ENCODE results near the gene AAMDC. TPM values are rescaled to one million over a fixed set of nuclear protein-coding genes. Genes with fewer than 3 reads are reported as not detected.

AAMDC gene
- total and polyA plus RNA-seq, 2 of the 13 experiments (the other 11 are each of a cell fraction or from before 2014, with no cell fraction given): 18.1 to 35.6 TPM

GRCh38 chr11:77820565-77821348, at the start of gene AAMDC, which contains the start of gene RSF1 (continued):
- TF ChIP-seq, protein P1, sequence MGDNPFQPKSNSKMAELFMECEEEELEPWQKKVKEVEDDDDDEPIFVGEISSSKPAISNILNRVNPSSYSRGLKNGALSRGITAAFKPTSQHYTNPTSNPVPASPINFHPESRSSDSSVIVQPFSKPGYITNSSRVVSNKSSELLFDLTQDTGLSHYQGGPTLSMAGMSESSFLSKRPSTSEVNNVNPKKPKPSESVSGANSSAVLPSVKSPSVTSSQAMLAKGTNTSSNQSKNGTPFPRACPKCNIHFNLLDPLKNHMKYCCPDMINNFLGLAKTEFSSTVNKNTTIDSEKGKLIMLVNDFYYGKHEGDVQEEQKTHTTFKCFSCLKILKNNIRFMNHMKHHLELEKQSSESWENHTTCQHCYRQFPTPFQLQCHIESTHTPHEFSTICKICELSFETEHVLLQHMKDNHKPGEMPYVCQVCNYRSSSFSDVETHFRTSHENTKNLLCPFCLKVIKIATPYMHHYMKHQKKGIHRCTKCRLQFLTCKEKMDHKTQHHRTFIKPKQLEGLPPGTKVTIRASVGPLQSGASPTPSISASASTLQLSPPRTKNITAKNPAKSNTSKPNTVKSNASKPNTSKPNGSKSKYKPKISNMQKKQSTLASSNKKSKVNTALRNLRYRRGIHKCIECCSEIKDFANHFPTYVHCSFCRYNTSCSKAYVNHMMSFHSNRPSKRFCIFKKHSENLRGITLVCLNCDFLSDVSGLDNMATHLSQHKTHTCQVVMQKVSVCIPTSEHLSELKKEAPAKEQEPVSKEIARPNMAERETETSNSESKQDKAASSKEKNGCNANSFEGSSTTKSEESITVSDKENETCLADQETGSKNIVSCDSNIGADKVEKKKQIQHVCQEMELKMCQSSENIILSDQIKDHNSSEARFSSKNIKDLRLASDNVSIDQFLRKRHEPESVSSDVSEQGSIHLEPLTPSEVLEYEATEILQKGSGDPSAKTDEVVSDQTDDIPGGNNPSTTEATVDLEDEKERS (CRISPR knock-in tag; IDR thresholded peaks at IDR 0.05): no peak
- TF ChIP-seq PRPF4 (IDR thresholded peaks at IDR 0.05; ENCODE audit: low read depth, low read length, poor library complexity, severe bottlenecking) (no peak), TCF12 (IDR thresholded peaks at IDR 0.05) (no peak), TCF12 (CRISPR knock-in tag; IDR thresholded peaks at IDR 0.05) (no peak), MAF1 (CRISPR knock-in tag; IDR thresholded peaks at IDR 0.05; ENCODE audit: borderline replicate concordance) (no peak), ZNF263 (CRISPR knock-in tag; IDR thresholded peaks at IDR 0.05) (peak; percentile 60; the same call in 1 of the 2 replicates), ZNF224 (CRISPR knock-in tag; IDR thresholded peaks at IDR 0.05) (peak; percentile 73; the same call in 1 of the 2 replicates), ZNF674 (CRISPR knock-in tag; IDR thresholded peaks at IDR 0.05; ENCODE audit: low read depth) (no peak), JUN (CRISPR knock-in tag; IDR thresholded peaks at IDR 0.05) (no peak), ZBTB37 (CRISPR knock-in tag; IDR thresholded peaks at IDR 0.05) (no peak), CHD2 (IDR thresholded peaks at IDR 0.05; ENCODE audit: low read depth, low read length) (no peak), ONECUT2 (CRISPR knock-in tag; IDR thresholded peaks at IDR 0.05) (no peak), ZNF747 (CRISPR knock-in tag; IDR thresholded peaks at IDR 0.05; ENCODE audit: borderline replicate concordance) (peak; percentile 30; the same call in 1 of the 2 replicates), U2AF1 (optimal IDR thresholded peaks at IDR 0.05; ENCODE audit: low read depth, low read length) (no peak)
- TF ChIP-seq, protein P2, sequence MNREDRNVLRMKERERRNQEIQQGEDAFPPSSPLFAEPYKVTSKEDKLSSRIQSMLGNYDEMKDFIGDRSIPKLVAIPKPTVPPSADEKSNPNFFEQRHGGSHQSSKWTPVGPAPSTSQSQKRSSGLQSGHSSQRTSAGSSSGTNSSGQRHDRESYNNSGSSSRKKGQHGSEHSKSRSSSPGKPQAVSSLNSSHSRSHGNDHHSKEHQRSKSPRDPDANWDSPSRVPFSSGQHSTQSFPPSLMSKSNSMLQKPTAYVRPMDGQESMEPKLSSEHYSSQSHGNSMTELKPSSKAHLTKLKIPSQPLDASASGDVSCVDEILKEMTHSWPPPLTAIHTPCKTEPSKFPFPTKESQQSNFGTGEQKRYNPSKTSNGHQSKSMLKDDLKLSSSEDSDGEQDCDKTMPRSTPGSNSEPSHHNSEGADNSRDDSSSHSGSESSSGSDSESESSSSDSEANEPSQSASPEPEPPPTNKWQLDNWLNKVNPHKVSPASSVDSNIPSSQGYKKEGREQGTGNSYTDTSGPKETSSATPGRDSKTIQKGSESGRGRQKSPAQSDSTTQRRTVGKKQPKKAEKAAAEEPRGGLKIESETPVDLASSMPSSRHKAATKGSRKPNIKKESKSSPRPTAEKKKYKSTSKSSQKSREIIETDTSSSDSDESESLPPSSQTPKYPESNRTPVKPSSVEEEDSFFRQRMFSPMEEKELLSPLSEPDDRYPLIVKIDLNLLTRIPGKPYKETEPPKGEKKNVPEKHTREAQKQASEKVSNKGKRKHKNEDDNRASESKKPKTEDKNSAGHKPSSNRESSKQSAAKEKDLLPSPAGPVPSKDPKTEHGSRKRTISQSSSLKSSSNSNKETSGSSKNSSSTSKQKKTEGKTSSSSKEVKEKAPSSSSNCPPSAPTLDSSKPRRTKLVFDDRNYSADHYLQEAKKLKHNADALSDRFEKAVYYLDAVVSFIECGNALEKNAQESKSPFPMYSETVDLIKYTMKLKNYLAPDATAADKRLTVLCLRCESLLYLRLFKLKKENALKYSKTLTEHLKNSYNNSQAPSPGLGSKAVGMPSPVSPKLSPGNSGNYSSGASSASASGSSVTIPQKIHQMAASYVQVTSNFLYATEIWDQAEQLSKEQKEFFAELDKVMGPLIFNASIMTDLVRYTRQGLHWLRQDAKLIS (CRISPR knock-in tag; IDR thresholded peaks at IDR 0.05): no peak; the same call in 1 of the 2 replicates
- TF ChIP-seq, protein P3, sequence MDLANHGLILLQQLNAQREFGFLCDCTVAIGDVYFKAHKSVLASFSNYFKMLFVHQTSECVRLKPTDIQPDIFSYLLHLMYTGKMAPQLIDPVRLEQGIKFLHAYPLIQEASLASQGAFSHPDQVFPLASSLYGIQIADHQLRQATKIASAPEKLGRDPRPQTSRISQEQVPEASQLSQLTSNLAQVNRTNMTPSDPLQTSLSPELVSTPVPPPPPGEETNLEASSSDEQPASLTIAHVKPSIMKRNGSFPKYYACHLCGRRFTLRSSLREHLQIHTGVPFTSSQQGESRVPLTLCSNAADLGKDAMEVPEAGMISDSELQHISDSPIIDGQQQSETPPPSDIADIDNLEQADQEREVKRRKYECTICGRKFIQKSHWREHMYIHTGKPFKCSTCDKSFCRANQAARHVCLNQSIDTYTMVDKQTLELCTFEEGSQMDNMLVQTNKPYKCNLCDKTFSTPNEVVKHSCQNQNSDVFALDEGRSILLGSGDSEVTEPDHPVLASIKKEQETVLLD (CRISPR knock-in tag; IDR thresholded peaks at IDR 0.05; ENCODE audit: low read depth): no peak
- TF ChIP-seq, protein P4, sequence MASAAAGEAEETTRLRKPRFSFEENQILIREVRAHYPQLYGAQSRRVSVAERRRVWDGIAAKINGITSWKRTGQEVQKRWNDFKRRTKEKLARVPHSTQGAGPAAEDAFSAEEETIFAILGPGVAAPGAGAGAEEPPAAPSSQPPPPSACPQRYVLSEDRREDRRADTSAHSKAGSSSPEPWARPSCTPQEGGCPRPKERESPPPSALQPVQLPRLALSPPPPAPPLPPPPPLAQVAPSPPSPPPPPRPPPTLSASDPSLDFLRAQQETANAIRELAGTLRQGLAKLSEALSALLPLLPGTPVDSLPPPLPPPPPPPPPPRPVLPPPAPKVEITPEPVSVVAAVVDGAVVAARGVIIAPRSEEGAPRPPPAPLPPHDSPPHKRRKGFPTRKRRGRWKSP (CRISPR knock-in tag; IDR thresholded peaks at IDR 0.05): peak; percentile 96
- TF ChIP-seq, protein P5, sequence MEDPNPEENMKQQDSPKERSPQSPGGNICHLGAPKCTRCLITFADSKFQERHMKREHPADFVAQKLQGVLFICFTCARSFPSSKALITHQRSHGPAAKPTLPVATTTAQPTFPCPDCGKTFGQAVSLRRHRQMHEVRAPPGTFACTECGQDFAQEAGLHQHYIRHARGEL (CRISPR knock-in tag; IDR thresholded peaks at IDR 0.05): no peak
